GM19397 (cell line): ENCODE results near the gene PRKG2.
"Not testable (repeated sequence)": the region's sequence is repeated elsewhere in the genome, so short reads cannot be mapped to it uniquely, and the experiment has no call there.

Source experiments
- ATAC-seq: cut with Tn5 transposase; IDR thresholded peaks from one replicate; pipeline ENCODE4 v1.9.1; 2021; ENCODE audit warnings: mild to moderate bottlenecking, moderate library complexity; ENCODE audit not compliant: unreplicated experiment

The PRKG2 gene

DNA sequence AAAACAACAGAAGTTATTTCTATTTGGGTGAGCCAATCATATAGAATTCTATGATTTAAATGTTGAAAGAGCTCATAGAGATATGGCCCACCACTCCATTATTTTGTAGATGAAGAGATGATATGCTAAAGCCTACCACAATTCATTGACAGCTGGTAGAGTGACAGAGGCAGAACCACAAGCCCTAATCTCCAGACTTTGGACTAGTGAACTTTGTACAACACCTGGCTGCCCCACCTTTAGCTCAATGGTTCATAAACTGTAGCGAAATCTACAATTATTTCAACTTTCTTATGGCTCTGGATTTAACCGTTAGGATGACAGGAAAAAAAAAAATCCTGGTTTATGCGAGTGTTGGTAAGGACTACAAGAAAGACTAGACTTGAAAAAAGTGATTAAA lies 50.9 kb downstream of the PRKG2 start:
- ATAC-seq: no peak

DNA sequence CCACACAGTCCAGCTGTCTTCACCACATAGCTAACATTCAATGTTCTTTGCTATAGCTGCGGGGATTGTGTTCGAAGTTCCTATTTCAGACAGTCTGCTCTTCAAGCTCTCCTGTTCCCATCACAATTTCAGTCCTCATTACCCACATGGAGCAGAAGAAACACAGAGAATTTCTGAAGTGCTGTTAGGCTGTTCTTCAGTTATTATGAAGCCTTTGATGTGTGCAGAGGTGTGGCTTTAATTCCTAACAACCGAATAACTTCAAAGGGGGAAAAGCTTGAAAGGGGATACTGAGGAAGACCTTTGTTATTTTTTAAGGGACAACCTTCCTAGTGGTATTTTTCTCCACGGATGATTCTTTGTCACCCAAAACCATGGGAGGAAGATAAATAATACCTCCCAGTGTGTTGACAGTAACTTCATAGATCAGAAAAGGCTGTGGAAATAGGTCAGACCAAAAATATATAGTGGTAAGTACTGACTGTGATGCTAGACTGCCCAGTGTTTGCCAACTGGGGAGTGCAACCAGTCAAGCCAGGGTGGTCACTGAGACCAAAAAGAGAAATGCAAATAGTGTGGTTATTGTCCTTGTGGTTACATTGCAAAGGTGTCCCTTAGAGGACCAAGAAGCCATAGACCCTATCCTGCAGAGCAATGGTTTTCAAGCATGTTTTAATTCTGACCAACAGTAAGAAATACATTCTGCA lies 52.1 kb downstream of the PRKG2 start:
- no peak for ATAC-seq

DNA sequence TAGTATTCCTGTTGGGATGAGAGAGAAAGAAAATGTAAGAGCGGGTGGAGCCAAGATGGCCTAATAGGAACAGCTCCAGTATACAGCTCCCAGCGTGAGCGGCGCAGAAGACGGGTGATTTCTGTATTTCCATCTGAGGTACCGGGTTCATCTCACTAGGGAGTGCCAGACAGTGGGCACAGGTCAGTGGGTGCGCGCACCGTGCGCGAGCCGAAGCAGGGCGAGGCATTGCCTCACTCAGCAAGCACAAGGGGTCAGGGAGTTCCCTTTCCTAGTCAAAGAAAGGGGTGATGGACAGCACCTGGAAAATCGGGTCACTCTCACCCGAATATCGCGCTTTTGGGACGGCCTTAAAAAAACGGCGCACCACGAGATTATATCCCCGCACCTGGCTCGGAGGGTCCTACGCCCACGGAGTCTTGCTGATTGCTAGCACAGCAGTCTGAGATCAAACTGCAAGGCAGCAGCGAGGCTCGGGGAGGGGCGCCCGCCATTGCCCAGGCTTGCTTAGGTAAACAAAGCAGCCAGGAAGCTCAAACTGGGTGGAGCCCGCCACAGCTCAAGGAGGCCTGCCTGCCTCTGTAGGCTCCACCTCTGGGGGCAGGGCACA lies 61.2 kb downstream of the PRKG2 start:
- not testable (repeated sequence) for ATAC-seq

DNA sequence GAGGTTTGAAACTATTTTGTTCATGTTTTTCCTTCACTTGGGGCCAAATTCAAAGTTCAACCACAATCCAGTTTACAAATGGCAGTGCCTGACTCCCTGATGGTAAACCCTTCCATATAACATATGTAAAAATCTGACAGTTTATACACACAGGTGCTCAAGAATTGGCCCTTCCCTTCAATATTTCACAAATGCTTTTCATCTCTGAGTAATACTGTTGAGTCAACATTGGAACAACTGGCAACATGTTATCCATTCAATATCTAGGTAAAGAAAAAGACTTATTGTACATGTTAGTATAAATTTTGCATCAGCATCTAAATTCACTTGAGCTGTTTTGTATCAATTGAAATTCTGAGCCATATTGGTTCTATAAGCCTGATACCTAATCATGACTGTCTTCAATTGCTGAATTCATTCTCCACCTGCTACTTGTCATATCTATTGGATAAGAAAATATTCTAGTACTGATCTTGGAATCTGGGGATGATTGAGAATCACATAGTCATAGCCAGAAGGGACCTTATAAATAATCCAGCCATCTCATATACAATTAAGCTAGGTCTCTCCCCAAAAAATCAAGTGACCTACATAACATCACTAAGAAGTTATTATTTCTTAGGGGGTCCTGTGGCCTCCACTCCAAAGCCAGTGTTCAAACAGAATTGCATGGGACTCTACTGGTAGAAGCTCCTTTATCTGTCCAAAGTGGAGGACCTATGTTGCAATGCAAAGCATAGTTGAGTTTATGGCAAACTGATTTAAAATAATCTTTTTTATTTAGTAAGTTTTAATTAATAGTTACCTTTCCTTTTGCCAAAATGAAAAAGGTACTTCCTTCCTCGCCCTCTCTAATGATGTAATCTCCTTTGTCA lies 61.9 kb downstream of the PRKG2 start:
- no peak for ATAC-seq

DNA sequence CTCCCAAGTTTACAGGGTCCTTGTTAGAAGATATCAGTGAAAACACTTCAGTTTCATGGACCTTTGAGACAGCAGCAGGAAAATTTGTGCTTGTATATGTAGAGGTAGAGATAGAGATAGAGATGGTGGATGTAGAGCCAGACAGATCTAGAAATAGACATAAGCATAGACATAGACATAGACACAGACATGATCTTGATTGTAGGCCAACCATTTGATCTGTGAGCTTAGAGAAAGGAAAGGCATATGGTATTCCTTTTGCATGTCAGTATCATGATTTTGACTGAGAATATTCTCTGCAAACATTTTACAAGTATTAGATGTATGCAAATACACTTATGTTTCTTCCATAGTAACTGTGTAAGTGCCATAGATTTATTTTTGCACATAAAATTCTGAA lies 65.0 kb downstream of the PRKG2 start:
- ATAC-seq: no peak

DNA sequence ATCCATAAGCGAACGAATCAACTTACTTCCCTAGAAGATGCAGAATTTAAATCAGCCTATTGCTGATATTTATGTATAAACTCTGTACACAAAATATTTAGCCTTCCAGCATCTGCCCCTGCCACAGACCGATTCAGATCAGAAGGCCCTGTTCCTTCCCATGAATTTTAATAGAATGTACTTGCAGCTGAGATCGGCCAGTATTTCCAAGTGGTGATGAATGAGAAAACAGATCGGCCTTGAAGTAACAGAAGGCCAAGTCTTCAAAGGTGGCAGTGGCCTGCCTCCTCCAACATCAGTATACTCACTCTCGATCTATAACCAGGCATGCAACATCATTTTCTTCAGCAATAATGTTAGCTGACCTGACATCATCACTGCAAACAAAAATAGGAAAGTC lies 66.4 kb downstream of the PRKG2 start:
- ATAC-seq: no peak

DNA sequence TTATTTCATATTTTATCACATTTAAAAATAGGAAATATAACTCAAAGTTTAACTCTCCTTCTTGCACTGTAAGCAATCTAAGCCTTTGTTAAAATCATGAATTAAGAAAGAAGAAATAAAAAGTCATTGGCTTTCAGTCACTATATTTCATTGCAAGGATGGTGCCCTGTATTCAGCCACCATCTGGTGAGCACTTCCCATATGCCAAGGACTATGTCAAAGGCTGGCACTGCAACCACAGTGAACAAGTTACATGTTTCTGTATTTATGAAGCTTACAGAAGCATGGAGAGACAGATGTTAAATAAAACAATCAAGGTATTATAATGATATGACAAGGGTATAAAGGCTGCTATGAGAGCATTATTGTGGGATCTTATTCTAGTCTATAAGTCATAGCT lies 68.6 kb downstream of the PRKG2 start:
- no peak for ATAC-seq

DNA sequence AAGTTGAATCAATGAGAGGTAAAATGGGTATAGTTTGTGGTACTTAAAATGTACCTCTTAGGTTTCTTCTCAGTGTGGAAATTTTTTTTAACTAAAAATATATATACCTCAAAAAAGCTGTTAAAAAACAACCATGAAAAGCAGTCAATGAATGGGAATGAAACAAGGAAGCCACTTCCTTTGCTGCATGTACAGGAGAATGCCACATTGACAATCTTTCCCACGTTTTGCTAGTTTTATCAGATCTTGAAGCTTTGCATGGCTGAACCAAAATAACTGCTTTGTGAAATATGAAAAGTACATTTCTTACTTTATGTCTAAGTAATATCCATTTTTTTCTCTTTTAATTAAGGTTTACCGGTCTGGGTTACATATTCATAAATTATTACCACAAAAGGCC lies 71.8 kb downstream of the PRKG2 start:
- no peak for ATAC-seq

DNA sequence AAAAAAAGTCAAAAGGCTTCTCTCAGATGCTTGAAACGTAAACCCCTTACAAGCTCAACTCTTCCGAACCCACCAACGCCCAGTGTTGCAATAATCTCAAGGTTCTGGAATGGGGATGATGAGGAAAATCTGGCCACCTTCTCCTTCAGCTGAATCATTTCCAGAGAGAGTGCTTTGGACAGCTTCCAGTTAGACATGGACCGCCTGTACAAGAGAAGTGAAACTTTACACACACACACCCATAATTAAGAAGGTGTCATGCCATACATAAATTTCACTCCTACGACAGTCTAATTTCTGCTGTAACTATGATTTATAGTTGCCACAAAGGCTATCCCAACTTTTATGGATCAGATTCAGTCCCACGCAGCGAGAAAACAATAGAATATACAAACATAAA lies 72.3 kb downstream of the PRKG2 start:
- ATAC-seq: no peak

DNA sequence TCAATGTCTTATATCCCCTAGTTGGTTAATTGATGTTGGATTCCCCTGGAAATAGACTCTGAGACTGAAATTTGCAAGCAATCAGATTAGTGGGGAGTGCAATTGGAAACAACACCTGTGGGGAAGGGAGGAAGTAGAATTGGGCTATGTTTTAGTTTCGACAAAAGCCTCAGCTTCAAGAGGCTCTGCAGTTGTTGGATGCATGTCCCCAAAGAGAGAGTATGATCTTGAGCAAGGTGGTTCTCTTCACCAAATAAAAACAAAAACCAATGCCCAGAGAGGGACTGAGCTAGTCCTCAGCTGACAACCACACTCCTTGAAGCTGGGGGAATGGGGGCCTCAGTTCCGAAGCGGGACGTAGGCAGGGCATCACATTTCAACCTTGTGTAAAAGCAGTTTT lies 77.1 kb downstream of the PRKG2 start:
- no peak for ATAC-seq

DNA sequence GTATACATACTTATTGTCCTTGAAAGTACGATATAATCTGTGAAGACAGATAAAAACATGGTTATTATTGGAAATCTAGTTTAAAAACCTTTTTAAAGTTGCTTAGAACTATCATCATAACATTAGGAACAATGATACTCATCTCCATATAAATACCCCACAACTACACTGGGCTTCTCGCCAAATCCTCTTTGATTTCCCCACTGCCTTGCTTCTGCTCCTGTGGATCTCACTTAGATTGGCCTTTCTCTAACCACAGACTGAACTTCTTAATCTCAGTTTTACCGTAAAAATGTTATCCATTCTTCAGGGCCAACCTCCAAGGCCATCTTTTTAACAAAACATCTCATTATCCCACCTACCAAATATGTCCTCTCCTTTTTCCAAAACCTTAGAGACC lies 77.6 kb downstream of the PRKG2 start:
- no peak for ATAC-seq

DNA sequence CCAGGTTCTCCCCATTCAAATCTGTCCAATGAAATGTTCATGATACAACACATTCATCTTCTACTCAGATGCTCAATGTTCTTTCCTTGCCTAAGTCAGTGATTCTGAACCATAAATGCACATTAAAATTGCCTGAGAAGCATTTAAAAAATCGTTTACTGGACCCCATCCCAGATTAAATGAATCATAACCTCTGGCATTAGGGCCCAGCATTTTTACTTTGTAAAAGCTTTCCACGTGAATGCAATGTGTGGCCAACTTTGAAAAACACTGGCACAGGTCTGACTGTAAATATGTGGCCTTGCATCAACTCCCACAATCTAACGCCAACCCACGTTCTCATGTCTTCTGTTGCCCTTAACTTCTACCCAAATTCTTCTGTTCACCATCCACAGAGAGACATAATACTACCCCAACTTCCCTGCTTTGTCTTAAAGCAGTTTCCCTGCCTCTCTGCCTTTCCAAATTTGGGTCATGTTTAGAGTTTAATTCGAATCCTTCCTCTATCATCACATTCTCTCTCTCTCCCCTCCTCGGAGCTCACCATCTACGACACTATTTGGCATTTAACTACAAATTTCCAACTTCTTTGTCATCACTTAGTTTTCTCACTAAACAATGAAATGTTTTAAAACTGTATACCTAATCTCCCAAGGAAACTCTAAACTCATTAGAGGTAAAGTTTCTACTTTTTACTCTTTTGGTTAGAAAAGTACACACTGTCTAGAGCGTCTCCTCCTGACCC lies 78.7 kb downstream of the PRKG2 start:
- ATAC-seq: no peak

DNA sequence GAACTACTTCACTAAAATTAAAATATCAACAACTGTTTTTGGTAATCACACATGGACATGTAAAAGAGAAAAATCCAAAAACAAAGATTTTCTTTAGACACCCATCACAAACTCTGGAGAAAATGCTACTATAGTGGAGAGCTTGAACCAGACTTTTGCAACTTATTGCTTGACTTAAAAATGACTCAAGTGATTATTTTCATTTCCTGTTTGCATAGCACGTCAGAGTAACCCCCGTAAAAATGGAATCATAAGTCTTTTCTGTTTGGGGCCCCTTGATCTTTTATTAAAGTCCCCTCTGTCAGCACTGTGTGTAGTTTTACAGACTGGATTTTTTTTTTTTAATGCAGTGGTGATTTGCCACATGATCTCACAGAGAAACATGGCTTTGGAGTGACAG lies 79.5 kb downstream of the PRKG2 start:
- no peak for ATAC-seq

DNA sequence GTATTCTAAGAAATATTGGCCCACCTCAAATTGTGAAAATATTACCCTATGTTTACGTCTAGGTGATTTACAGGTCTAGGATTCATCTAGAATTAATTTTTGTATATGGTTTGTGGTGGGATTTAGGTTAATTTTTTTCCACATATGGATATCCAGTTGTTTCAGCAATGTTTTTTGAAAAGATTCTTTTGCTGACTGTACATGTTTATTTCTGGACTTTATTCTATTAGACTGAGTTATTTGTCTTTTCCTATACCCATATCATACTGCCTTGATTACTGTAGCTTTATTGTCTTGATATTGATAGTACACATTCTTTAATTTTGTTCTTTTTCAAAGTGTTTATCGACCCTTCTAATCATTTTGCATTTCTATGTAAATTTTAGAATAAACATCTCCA lies 83.5 kb downstream of the PRKG2 start:
- no peak for ATAC-seq

DNA sequence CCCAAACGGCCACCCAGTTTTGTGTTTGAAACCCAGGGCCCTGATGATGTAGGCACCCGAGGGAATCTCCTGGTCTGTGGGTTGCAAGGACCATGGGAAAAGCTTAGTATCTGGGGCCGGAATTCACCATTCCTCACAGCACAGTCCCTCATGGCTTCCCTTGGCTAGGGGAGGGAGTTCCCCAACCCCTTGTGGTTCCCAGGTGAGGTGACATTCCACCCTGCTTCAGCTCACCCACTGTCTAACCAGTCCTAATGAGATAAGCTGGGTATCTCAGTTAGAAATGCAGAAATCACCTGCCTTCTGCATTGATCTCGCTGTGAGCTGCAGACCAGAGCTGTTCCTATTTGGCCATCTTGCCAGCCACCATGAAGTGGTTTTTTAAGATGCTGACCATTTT lies 84.0 kb downstream of the PRKG2 start:
- ATAC-seq: no peak

DNA sequence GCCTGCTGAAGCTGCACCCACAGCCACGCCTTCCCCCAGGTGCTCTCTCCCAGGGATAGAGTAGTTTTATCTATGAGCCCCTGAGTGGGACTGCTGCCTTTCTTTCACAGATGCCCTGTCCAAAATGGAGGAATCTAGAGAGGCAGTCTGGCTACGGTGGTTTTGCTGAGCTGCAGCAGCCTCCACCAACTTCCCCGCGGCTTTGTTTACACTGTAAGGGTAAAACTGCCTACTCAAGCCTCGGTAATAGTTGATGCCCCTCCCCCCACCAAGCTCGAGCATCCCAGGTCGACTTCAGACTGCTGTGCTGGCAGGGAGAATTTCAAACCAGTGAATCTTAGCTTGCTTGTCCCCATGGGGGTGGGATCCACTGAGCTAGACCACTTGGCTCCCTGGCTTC lies 84.5 kb downstream of the PRKG2 start:
- no peak for ATAC-seq

DNA sequence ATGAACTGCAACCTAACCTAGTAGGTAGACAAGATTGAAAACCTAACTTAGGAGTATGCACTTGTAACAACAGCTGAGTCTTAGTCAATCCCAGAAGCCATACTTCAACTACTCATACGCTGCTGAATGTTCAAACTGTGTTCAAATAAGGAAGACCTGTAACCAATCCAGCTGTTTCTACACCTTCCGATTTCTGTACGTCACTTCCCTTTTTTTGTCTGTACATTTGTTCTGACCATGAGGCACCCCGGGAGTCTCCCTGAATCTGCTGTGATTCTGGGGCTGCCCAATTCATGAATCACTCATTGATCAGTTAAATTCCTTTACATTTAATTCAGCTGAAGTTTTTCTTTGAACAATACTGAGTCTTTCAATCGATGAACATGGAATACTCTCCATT lies 95.0 kb downstream of the PRKG2 start:
- ATAC-seq: no peak

DNA sequence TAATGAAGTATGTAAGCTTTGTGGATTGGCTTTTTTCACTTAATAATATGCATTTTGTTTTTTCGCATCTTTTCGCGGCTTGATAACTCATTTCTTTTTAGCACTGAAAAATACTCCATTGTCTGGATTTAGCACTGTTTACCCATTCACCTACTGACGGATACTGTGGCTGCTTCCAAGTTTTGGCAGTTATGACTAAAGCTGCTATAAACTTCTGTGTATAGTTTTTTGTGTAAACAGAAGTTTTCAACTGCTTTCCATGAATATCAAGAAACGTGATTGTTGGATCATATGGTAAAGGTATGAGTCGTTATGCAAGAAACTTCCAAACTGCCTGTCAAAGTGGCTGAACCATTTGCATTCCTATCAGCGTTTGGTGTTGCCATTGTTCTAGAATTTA lies 96.9 kb downstream of the PRKG2 start:
- ATAC-seq: no peak

DNA sequence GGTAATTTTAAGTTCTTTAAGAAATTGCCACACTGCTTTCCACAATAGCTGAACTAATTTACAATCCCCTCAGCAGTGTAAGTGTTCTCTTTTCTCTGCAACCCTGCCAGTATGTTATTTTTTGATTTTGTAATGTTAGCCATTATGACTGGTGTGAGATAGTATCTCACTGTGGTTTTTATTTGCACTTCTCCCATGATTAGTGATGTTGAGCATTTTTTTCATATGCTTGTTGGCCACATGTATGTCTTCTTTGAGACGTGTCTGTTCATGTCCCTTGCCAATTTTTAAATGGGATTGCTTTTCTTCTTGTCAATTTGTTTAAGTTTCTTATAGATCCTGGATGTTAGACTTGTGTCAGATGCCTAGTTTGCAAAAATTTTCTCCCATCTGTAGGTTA lies 98.5 kb downstream of the PRKG2 start:
- no peak for ATAC-seq

DNA sequence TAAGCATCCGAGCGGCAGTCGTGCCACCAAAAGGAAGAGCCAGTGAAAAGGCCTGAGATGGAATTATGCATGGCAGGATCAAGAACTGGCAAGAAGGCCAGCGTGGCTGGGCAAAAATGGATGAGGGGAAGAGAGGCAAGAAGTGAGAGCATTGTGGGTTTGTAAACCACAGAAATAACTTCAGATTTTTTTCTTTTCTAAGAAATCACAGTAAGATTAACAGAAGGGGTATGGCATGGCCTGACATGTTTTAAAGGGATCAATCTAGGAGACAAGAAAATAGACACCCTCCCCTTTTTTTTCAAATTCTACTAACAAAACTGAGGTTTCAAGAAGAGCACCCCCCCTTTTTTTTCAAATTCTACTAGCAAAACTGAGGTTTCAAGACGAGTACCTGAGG lies 102.0 kb downstream of the PRKG2 start:
- no peak for ATAC-seq

DNA sequence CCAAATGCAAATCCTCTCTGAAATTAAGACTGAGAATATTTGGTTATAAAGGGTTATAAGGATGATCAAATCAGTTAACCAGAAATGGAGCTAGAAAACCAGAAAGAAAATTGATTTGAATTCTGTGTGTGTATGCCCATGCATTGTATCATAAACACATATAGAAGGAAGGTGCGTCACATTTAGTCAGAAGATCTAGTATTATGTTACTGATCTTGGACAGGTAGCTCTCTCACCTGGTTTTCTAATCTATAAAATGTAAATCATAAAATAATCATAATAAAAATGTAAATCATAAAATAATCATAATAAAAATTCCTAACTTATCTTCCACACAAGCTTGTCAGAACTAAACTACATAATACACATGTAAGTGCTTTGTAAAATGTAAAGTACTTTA lies 105.7 kb downstream of the PRKG2 start:
- no peak for ATAC-seq
